Natural killer cell treated with Interleukin-12 subunit alpha and Interleukin-12 subunit beta and Interleukin-15 and Interleukin-18, amount 100 ng/mL, for 72 hours (primary cell): ENCODE measurements around the gene FBN1. TPM values are rescaled to one million over a fixed set of nuclear protein-coding genes. Genes with fewer than 3 reads are reported as not detected.

Source experiments
- ATAC-seq, 2 donors: fragments of 150-1000 bp; cut with Tn5 transposase in 1 of 2; sonication (Bioruptor Pico), chemical (Tn5 transposase) in 1 of 2; 2 replicates each; pipeline ENCODE4 v1.10.0; 2021
- DNase-seq: peaks from one replicate; pipeline ENCODE4 v3.0.0; 2022; ENCODE audit warnings: low spot score
- H3K27ac Mint-ChIP-seq, 2 donors: 1 replicate in 1 of 2; 2 replicates in 1 of 2; pipeline ENCODE4 v1.8.0; 2022; ENCODE audit warnings: mixed read lengths in 2 of 2, mild to moderate bottlenecking in 1 of 2, moderate library complexity in 1 of 2
- H3K27me3 Mint-ChIP-seq, 2 donors: 1 replicate in 1 of 2; 2 replicates in 1 of 2; pipeline ENCODE4 v1.8.0; 2022; ENCODE audit warnings: mixed read lengths in 2 of 2
- H3K36me3 Mint-ChIP-seq: one replicate; pipeline ENCODE4 v1.8.0; 2022; ENCODE audit warnings: mixed read lengths
- H3K4me1 Mint-ChIP-seq, 2 donors: 1 replicate in 1 of 2; 2 replicates in 1 of 2; pipeline ENCODE4 v1.8.0; 2022; ENCODE audit warnings: low read depth in 2 of 2, mixed read lengths in 2 of 2, mild to moderate bottlenecking in 1 of 2
- H3K4me3 Mint-ChIP-seq: one replicate; pipeline ENCODE4 v1.8.0; 2022; ENCODE audit warnings: mixed read lengths
- H3K9me3 Mint-ChIP-seq: 2 replicates; pipeline ENCODE4 v1.8.0; 2022; ENCODE audit warnings: mixed read lengths
- total RNA-seq, 2 donors: library from RNA; stranded (reverse); gene quantifications; one replicate each; pipeline ENCODE4 v1.2.3, GENCODE V29; 2022

The FBN1 gene
- total RNA-seq, 2 donors from 2014 or later = 0.29 to 0.59 TPM

DNA sequence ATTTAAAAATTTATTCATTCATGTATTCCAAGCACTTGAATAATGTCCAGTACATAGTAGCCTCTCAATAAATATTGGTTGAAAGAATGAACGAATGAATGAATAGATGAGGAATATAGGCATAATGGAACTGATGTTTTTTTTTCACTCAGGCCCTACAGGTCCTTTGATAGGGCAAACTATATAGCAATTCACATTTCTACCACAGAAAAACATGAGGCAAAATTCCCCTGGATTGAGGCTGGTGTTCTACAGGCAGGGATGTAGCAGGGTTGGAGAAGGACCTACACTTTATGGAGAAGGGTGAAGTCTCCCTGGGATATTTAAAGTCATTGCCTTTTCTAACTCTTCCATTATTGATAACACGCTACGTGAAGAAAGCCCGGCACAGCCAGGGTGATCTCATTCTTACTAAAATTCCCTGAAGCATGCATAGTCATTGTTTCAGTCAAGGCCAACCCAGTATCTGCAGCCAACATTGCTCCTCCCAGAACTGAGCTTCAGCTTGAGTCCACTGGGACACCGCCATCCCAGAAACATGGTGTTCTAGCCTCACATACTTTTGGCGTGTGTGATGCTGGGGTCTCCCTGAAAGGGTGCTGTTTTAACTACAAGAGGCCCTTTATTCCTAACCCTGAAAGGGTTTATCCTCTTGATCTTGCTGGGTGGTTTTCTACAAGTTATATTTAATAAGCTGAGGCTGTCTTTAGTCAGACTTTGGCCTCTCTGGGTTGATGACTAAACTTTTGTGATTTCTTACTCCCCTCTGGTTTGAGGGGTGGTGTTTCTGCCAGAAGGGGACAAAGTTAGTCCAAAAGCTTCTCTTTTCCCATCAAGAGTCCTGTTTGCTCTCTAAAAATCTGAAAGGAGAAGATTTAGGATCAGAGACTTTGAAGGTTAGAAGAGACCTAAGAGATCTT lies 25.9 kb upstream of the FBN1 start:
- DNase-seq = no peak
- Mint-ChIP-seq H3K27ac (no peak overlapping the region), H3K4me3 (no peak overlapping the region), H3K9me3 (no peaks in the 10 kb centered on the region), H3K36me3 (no peaks in the 10 kb centered on the region), H3K4me1 (no peaks in the 10 kb centered on the region), H3K27me3 (peaks cover 0 to 5% of the 10 kb centered on the region in 2 donors)
- ATAC-seq = no peak

DNA sequence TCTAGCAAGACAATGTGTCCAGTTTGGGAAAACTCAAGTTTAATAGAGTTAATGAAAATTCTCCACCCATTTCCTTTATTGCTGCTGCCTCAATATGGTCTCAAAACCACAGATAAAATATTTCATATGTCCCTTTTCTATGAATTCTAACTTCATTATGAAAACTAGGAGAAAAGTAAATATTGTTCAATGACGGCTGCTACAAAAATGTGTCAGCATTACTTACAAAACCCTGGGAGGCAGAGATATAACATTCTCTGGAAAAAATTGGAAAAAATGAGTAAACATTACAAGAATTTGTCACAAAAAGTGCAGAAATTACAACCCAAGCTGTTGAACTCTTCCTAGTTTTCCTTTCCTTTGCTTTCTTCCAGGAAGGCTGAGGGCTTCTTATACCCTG lies 22.2 kb upstream of the FBN1 start:
- H3K4me3 Mint-ChIP-seq = no peak overlapping the region
- H3K27ac Mint-ChIP-seq = no peak overlapping the region
- H3K9me3 Mint-ChIP-seq = no peaks in the 10 kb centered on the region
- H3K36me3 Mint-ChIP-seq = no peaks in the 10 kb centered on the region
- ATAC-seq (no peak), DNase-seq (no peak)
- peaks cover 0 to 3% of the 10 kb centered on the region in 2 donors for H3K27me3 Mint-ChIP-seq
- H3K4me1 Mint-ChIP-seq = no peaks in the 10 kb centered on the region

GRCh38 chr15:48664436-48664835 lies 18.9 kb upstream of the FBN1 start:
- H3K27me3 Mint-ChIP-seq = peaks cover 10 to 11% of the 10 kb centered on the region in 2 donors
- ATAC-seq = peak in 1 of 2 donors; percentile 28
- no peak for DNase-seq
- no peaks in the 10 kb centered on the region for H3K9me3 Mint-ChIP-seq
- H3K4me1 Mint-ChIP-seq = no peaks in the 10 kb centered on the region
- H3K27ac Mint-ChIP-seq = no peak overlapping the region
- H3K4me3 Mint-ChIP-seq = no peak overlapping the region
- no peaks in the 10 kb centered on the region for H3K36me3 Mint-ChIP-seq

DNA sequence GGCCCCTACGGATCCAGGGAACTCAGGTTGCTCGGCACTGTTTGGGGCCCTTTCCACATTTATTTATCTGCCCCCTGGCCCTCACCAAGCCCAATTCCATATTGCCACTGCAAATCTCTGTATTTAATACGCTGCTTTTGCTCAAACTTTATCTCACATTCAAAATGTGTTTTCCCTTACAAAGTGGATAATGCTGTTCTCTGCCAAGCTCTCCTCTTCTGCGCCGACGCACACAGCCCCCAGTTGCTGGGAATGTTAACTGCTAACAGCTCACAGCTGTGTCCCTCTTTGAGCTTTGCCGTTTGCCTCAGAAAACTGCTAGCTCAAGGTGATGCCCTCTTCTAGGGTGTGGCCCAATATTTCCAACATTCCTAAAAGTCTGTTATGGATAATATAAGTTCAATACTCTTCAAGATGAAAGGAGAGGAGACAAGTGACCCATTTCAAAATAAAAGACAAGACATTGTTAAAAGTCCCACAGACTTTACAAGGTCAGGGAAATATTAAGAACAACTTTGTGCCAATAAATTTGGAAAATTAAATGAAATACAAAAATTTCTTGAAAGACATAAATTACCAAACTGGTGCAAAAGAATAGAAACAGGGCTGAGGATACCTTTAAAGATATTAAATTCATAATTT lies 12.6 kb upstream of the FBN1 start:
- Mint-ChIP-seq H3K27ac (no peak overlapping the region), H3K27me3 (peaks cover 29 to 41% of the 10 kb centered on the region in 2 donors), H3K4me1 (no peaks in the 10 kb centered on the region), H3K36me3 (no peaks in the 10 kb centered on the region), H3K9me3 (no peaks in the 10 kb centered on the region), H3K4me3 (no peak overlapping the region)
- DNase-seq = no peak
- ATAC-seq = no peak

DNA sequence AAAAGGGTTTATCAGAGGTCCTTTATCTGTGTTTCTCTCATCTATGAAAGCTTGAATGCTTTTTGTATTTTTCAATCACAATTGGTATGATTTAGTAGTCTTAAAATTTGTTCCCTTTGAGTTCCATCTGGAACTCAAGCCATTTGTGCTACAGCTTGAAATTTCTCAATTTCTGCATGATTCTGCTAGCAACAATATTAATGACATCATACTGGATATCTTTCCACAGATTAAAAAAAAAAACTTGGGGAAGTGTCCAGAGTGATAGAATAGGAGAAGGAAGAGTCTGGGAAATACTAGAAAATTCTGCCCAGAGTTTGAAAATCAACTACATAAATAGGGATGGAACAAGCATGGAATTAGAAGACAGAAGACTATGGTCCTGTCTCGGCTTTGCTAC lies 9.3 kb upstream of the FBN1 start:
- Mint-ChIP-seq H3K4me3 (no peak overlapping the region), H3K36me3 (no peaks in the 10 kb centered on the region), H3K27me3 (peaks cover 21 to 34% of the 10 kb centered on the region in 2 donors), H3K4me1 (no peaks in the 10 kb centered on the region), H3K27ac (no peak overlapping the region), H3K9me3 (no peaks in the 10 kb centered on the region)
- ATAC-seq (no peak), DNase-seq (no peak)

DNA sequence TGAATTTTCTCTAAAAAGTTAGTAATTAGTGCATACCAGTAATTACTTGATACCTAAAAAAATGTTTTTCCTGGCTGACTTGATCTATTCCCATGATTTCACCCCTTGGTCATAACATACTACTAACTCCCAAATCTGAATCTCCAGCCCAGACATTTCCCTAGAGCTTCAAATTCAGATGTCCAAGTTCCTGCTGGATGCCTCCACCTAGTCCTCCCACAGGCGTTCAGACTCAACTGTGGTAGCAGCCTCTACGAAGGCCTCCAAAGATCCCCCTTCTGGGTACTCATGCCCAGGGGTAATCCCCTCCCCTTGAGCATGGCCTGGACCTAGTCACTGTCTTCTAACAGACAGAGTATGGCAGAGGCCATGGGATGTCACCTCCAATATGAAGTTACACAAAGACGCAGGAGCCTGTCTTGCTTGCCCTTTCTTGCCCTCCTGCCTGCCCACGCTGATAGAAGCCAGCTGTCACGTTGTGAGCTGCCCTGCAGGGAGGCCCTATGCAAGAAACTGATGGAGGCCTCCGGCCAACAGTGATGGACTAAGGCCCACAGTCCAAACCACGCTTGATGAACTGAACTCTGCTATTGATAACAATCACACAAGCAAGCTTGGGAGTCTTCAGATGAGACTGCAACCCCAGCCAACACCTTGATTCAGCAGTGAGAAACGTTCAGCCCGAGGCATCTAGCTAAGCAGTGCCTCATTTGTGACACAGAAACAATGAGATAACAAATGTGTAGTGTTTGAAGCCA lies 8.6 kb upstream of the FBN1 start:
- peaks cover 17 to 27% of the 10 kb centered on the region in 2 donors for H3K27me3 Mint-ChIP-seq
- no peak overlapping the region for H3K4me3 Mint-ChIP-seq
- ATAC-seq (no peak), DNase-seq (no peak)
- H3K9me3 Mint-ChIP-seq = no peaks in the 10 kb centered on the region
- no peaks in the 10 kb centered on the region for H3K4me1 Mint-ChIP-seq
- H3K36me3 Mint-ChIP-seq = no peaks in the 10 kb centered on the region
- no peak overlapping the region for H3K27ac Mint-ChIP-seq

- Mint-ChIP-seq H3K9me3 (no peaks in the 10 kb centered on the region), H3K36me3 (no peaks in the 10 kb centered on the region), H3K4me3 (no peak overlapping the region), H3K27me3 (peaks cover 12 to 19% of the 10 kb centered on the region in 2 donors), H3K4me1 (no peaks in the 10 kb centered on the region), H3K27ac (no peak overlapping the region)
- no peak for DNase-seq
- ATAC-seq = no peak
These were observed 7.7 kb upstream of the FBN1 start for GRCh38 chr15:48653216-48653615.

GRCh38 chr15:48652510-48653076 lies 7.1 kb upstream of the FBN1 start:
- Mint-ChIP-seq H3K4me1 (no peaks in the 10 kb centered on the region), H3K36me3 (no peaks in the 10 kb centered on the region), H3K9me3 (no peaks in the 10 kb centered on the region), H3K4me3 (no peak overlapping the region), H3K27ac (no peak overlapping the region), H3K27me3 (peaks cover 9 to 14% of the 10 kb centered on the region in 2 donors)
- DNase-seq (no peak), ATAC-seq (no peak)

DNA sequence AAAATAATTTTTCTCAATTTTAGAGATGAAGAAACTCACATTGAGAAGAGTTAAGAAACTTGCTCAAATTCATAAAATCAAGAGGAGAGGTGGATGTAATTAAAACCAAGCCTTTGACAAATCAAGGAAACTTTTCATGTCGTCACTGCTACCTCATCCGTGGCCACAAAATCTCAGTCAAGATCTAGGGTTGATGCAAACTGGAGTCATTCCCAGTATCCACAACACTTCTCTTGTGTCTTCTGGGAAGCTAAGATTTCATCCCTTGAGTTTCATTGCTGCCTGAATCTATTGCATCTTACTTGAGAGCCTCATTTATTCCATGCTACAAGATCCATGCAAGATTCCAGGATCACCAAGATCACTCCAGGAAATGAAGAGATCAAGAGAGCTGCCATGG lies 5.4 kb upstream of the FBN1 start:
- H3K27me3 Mint-ChIP-seq = peaks cover 10 to 14% of the 10 kb centered on the region in 2 donors
- no peak overlapping the region for H3K4me3 Mint-ChIP-seq
- no peaks in the 10 kb centered on the region for H3K36me3 Mint-ChIP-seq
- no peaks in the 10 kb centered on the region for H3K9me3 Mint-ChIP-seq
- ATAC-seq (no peak), DNase-seq (no peak)
- no peak overlapping the region for H3K27ac Mint-ChIP-seq
- no peaks in the 10 kb centered on the region for H3K4me1 Mint-ChIP-seq

- ATAC-seq = no peak
- H3K36me3 Mint-ChIP-seq = no peaks in the 10 kb centered on the region
- H3K4me3 Mint-ChIP-seq = no peak overlapping the region
- H3K4me1 Mint-ChIP-seq = no peaks in the 10 kb centered on the region
- no peak overlapping the region for H3K27ac Mint-ChIP-seq
- no peaks in the 10 kb centered on the region for H3K9me3 Mint-ChIP-seq
- H3K27me3 Mint-ChIP-seq = peaks cover 21 to 28% of the 10 kb centered on the region in 2 donors
- DNase-seq = no peak
These were observed 2.5 kb upstream of the FBN1 start for GRCh38 chr15:48647962-48648361.

DNA sequence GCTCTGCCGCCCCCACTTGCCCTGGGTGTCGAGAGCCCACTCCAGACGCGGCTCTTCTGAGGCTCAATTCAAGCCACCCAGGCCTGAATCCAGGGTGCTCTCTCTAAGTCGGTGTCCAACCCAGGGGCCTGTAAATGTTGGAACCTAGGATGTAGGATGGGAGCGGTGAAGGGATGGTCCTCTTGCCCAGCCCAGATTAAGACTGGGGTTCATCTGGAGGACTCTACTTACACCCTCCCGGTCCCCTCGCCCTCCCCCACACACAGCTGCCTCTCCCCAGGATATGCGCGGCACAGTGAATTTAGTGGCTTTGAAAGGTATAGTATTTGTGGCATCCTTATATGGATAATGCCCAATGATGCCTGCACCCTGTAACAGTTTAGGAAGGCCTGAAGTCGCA lies 822 bp upstream of the FBN1 start:
- Mint-ChIP-seq H3K9me3 (no peaks in the 10 kb centered on the region), H3K36me3 (no peaks in the 10 kb centered on the region), H3K4me3 (no peak overlapping the region), H3K27ac (no peak overlapping the region), H3K4me1 (no peaks in the 10 kb centered on the region), H3K27me3 (peaks cover 25 to 35% of the 10 kb centered on the region in 2 donors)
- ATAC-seq = no peak
- no peak for DNase-seq

DNA sequence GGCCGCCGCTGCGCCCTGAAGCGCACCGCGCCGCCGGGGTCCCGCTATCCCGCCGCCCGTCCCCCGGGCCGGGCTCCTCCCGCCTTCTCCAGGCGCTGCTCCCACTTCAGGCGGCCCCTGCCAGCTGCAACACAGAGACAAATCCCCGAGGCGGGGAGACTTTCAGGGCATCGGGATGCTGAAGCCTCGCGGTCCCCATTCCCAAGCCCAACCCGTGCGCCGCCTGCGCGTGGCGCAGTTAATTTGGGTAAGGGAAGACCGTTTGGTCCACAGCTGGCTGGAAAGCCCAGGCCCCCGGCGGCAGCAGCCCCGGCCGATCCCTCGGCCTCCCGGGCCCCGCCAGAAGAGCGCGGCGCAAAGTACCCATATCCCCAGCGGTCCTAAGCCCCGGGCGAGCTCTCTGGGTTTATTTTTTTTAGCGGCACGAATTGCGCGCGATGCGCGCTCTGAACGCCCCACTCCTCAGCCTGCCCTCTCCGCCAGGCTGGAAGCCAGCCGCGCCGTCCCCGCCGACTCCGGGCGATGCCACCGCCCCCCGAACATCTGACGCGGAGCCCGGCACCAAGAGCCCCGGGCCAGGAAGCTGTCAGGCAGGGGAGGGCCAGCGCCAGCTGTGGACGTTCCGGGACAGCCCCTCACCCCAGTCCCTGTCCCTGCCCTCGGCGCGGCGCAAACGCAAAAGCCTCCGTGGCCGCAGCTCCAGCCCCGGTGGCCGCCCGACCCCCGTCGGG lies 517 bp downstream of the FBN1 start:
- Mint-ChIP-seq H3K4me3 (no peak overlapping the region), H3K4me1 (no peaks in the 10 kb centered on the region), H3K9me3 (no peaks in the 10 kb centered on the region), H3K27me3 (peaks cover 28 to 41% of the 10 kb centered on the region in 2 donors), H3K27ac (no peak overlapping the region), H3K36me3 (no peaks in the 10 kb centered on the region)
- ATAC-seq = peak; percentile 57 to 66
- DNase-seq = peak; percentile 62

DNA sequence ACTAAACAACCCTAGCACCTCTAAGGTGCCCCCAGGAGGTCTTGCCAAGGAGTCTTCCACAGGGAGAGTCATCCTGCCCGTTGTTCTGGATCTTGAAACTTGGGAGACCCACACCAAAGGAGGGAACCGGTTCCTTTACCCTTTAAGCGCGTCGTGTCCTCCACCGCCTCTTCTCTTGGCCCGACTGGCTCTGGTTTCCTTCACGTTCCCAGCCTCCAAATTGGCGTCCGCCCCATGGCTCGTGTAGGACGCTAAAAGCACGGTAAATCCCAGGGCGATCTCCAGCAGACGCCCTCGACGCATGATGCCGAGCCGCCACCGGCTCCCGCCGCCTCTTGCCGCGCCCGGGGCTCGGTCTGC lies 1.1 kb downstream of the FBN1 start:
- H3K4me3 Mint-ChIP-seq = no peak overlapping the region
- no peaks in the 10 kb centered on the region for H3K36me3 Mint-ChIP-seq
- H3K27ac Mint-ChIP-seq = no peak overlapping the region
- no peaks in the 10 kb centered on the region for H3K9me3 Mint-ChIP-seq
- no peak for DNase-seq
- H3K27me3 Mint-ChIP-seq = peaks cover 28 to 41% of the 10 kb centered on the region in 2 donors
- ATAC-seq = no peak
- H3K4me1 Mint-ChIP-seq = no peaks in the 10 kb centered on the region
